ENCODE measurements around the gene PRKAR1B.
"Not testable (repeated sequence)": the region's sequence is repeated elsewhere in the genome, so short reads cannot be mapped to it uniquely, and the experiment has no call there.

PRKAR1B gene

GRCh38 chr7:628826-629225 is 98.3 kb downstream of the PRKAR1B start:
- DNase-seq (ENCODE audit: low read depth in 2 of 2, low spot score in 1 of 2) = no peak

- DNase-seq (ENCODE audit: low read depth in 2 of 2, low spot score in 1 of 2) = no peak
Measured at GRCh38 chr7:628402-628763, 98.7 kb downstream of the PRKAR1B start.

- no peak for DNase-seq (ENCODE audit: low read depth in 2 of 2, low spot score in 1 of 2)
Measured at GRCh38 chr7:627661-628401, 99.2 kb downstream of the PRKAR1B start.

- no peak for DNase-seq (ENCODE audit: low read depth in 2 of 2, low spot score in 1 of 2)
Measured at GRCh38 chr7:625376-625971, 101.6 kb downstream of the PRKAR1B start.

GRCh38 chr7:623464-623863 is 103.6 kb downstream of the PRKAR1B start:
- no peak for DNase-seq (ENCODE audit: low read depth in 2 of 2, low spot score in 1 of 2)

- no peak for DNase-seq (ENCODE audit: low read depth in 2 of 2, low spot score in 1 of 2)
Measured at GRCh38 chr7:621572-622285, 105.4 kb downstream of the PRKAR1B start.

- no peak for DNase-seq (ENCODE audit: low read depth in 2 of 2, low spot score in 1 of 2)
Measured at GRCh38 chr7:620885-621284, 106.2 kb downstream of the PRKAR1B start.

- no peak for DNase-seq (ENCODE audit: low read depth in 2 of 2, low spot score in 1 of 2)
Measured at GRCh38 chr7:620056-620455, 107.0 kb downstream of the PRKAR1B start.

- no peak for DNase-seq (ENCODE audit: low read depth in 2 of 2, low spot score in 1 of 2)
Measured at GRCh38 chr7:619368-619840, 107.7 kb downstream of the PRKAR1B start.

- DNase-seq (ENCODE audit: low read depth in 2 of 2, low spot score in 1 of 2) = no peak
Measured at GRCh38 chr7:618539-619367, 108.3 kb downstream of the PRKAR1B start.

- no peak for DNase-seq (ENCODE audit: low read depth in 2 of 2, low spot score in 1 of 2)
Measured at GRCh38 chr7:617614-618538, 109.2 kb downstream of the PRKAR1B start.

GRCh38 chr7:613442-614140 is 113.5 kb downstream of the PRKAR1B start:
- DNase-seq (ENCODE audit: low read depth in 2 of 2, low spot score in 1 of 2) = no peak

- DNase-seq (ENCODE audit: low read depth in 2 of 2, low spot score in 1 of 2) = not testable (repeated sequence)
Measured at GRCh38 chr7:611837-612236, 115.2 kb downstream of the PRKAR1B start.

- DNase-seq (ENCODE audit: low read depth in 2 of 2, low spot score in 1 of 2) = no peak
Measured at GRCh38 chr7:611281-611810, 115.7 kb downstream of the PRKAR1B start.

- no peak for DNase-seq (ENCODE audit: low read depth in 2 of 2, low spot score in 1 of 2)
Measured at GRCh38 chr7:610531-611280, 116.4 kb downstream of the PRKAR1B start.

GRCh38 chr7:610141-610530 is 116.9 kb downstream of the PRKAR1B start:
- DNase-seq (ENCODE audit: low read depth in 2 of 2, low spot score in 1 of 2) = no peak

GRCh38 chr7:609365-609764 is 117.7 kb downstream of the PRKAR1B start:
- no peak for DNase-seq (ENCODE audit: low read depth in 2 of 2, low spot score in 1 of 2)

GRCh38 chr7:608954-609353 is 118.1 kb downstream of the PRKAR1B start:
- DNase-seq (ENCODE audit: low read depth in 2 of 2, low spot score in 1 of 2) = no peak

- DNase-seq (ENCODE audit: low read depth in 2 of 2, low spot score in 1 of 2) = no peak
Measured at GRCh38 chr7:608361-608760, 118.7 kb downstream of the PRKAR1B start.
